HG03521 (cell line): ENCODE results near the gene RBM24.
"Not testable (repeated sequence)": the region's sequence is repeated elsewhere in the genome, so short reads cannot be mapped to it uniquely, and the experiment has no call there.

Experiments
- ATAC-seq: cut with Tn5 transposase; IDR thresholded peaks from one replicate; pipeline ENCODE4 v1.9.1; 2021; ENCODE audit warnings: mild to moderate bottlenecking, moderate library complexity; ENCODE audit not compliant: unreplicated experiment

RBM24 gene

DNA sequence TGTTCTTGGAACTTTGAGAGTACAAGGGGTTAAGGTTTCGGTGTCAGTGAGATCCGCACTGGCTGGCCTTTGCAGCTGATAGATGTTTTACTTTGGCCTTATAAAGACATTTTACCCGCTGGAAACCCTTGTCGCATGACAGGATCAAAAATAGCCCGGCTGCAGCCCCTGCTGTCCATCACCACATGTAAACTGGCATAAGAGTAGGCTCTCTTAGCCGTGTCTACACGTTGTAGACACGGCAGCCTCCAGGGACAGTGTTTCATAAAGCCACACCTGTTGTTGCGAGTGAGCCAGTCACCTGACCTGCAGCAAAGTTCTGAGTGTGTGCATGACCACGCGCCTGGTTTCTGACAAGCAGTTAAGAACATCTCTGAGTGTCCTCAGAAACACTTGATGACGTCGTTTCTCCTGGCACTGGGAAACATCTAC, 8.5 kb downstream of the RBM24 start:
- no peak for ATAC-seq

DNA sequence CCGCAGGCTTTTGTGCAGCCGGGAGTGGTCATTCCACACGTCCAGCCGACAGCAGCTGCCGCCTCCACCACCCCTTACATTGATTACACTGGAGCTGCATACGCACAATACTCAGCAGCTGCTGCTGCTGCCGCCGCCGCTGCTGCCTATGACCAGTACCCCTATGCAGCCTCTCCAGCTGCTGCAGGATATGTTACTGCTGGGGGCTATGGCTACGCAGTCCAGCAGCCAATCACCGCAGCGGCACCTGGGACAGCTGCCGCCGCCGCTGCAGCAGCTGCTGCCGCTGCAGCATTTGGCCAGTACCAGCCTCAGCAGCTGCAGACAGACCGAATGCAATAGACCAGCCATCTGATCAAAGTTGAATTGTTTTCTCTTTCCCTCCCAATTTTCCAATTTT, 10.6 kb downstream of the RBM24 start:
- ATAC-seq = no peak

DNA sequence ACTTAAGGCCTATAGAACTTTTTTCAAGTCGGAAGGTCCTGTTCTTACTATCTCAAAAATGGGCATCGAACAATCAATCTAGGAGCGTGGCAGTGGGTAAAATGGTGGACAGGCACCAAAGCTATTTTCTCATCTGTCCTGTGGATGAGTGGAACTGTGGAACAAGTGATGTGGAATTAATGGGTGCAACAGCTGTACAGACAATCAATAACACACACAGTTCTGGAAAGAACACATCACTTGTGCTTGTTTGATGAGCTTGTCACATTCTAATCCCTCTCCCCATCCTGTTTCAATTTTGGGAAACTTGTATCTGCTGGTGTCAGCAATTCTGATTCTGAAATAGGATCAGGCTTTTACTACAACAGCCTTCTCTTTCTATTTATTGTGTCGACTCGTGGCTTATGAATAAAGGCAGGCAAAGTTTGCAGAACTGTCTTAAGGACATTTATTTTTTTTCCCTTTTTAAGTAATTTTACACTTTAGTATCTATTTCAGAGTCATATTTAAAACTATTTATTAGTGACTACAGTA, 11.5 kb downstream of the RBM24 start:
- no peak for ATAC-seq

DNA sequence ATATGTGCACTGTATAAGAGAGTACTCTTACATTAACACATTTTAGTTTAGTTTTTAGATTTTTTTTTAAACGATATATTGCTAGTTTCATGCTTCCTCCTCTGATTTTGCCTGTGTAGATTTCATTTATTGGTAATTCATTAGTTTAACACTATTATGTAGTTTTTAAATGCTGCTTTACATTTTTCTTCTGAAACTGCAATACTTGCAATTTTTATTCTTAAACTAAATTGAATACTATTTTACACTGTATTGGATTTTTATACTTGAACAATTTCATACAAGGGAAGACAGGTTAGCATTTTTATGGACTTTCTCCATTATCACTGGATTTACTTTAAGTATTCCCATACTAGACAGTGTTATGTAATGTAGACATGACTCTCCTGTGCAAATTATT, 12.2 kb downstream of the RBM24 start:
- no peak for ATAC-seq

DNA sequence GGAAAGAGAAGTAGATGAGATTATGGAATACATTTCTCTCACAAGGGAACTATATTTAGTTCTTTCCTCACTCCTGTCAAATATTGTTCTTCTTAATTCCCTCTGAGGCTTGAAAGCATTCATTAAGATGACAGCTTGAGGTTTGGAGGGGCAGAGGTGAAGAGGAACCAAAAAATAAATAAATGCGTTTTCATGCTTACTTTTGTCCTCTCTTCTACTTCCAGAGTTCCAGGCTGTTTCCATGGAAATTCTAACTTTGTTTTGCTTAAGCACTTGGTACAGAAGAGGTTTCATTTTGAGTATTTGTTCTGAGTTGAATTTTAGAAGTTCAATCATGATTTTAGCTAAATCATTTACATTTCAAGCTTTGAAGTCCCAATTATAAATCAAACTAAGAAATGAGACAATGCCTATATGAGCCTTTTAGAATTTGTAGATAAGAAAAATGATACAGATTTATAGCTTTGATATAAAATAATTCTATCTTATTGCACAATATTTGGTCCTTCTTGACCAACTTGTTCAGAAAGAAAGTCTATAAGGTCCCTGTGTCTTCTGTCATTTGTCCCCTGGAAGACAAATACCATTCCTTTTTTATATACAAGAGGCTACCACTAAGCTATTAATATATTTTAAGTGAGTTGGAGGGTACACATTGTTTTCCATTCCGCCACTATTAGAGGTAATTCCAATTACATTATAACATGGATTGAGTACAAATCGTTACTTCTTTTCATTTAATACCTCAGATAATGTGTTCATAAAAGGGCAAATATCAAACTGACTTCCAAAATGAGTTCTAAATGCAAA, 16.3 kb downstream of the RBM24 start:
- no peak for ATAC-seq

DNA sequence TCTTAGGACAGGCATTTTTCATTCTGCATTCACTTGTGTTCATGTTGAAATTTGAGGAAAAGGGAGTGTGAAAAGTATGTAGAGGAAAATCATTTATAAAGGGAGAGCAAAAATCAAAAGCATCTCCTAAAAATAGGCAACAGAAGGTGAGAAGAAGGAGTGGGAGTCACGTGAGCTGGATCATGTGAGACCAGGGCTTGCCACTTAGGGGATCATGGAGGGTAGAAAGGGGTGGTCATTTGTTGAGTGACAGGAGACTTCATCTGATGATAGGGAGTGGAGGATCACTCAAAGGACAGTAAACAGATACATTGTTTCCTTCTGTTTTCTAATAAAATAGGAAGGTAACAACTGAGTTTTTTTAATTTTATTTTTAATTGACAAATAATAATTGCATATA, 17.1 kb downstream of the RBM24 start:
- ATAC-seq = no peak

DNA sequence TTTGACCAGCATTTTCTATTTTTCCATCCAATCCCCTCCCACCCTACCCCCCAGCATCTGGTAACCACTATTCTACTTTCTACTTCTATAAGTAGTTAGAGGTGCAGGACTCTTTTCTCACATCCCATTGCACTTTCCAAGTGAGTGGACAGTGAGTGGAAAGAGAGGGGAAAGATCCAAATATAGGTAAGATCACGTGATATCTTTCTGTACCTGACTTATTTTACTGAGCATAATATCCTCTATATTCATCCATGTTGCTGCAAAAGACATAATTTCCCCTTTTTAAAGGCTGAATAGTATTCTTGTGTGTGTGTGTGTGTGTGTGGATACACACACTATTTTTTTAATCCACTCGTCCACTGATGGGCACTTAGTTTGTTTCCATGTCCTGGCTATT, 18.1 kb downstream of the RBM24 start:
- ATAC-seq = no peak

DNA sequence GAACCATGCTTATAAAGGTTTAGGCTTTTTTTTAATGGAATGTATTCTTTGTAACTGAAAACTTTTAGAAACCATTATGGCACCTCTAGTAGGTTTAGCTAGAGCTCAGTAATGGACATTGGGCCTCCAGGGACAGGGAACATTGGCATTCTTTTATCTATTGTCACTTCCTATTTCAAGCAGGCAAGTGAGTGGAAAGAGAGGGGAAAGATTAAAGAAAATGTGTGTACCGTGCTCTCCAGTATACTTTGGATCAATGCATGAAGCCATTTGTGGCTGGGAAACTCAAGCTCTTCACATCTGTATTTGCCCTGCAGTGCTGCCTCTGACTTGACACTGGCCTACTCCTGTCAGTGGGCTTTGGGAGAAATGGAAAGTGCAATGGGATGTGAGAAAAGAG, 18.6 kb downstream of the RBM24 start:
- no peak for ATAC-seq

DNA sequence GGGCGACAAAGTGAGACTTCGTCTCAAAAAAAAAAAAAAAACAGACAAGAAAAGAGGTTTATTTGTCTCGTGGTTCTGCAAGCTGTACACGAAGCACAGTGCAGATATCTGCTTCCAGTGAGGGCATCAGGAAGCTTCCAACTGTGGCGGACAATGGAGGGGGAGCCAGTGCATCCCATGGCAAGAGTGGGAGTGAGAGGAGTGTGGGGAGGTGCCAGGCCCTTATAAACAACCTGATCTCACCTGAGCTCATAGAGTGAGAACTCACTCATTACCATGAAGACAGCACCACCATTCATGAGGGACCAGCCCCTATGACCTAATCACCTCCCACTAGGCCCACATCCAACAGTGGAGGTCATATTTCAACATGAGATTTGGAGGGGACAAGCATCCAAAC, 19.5 kb downstream of the RBM24 start:
- ATAC-seq = no peak

DNA sequence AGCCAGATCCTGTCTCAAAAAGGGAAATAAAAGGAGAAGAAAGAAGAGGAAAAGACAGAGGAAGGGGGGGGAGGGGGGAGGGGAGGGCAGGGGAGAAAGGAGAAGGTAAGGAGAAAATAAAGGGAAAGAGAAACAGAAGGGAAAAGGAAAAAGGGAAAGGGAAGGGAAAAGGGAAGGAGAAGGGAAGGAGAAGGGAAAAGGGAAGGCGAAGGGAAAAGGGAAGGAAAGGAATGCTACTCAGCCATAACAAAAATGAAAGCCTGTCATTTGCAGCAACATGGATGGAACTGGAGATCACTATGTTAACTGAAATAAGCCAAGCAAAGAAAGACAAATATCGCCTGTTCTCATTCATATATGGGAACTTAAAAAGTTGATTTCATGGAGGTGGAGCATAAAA, 22.3 kb downstream of the RBM24 start:
- ATAC-seq = no peak

DNA sequence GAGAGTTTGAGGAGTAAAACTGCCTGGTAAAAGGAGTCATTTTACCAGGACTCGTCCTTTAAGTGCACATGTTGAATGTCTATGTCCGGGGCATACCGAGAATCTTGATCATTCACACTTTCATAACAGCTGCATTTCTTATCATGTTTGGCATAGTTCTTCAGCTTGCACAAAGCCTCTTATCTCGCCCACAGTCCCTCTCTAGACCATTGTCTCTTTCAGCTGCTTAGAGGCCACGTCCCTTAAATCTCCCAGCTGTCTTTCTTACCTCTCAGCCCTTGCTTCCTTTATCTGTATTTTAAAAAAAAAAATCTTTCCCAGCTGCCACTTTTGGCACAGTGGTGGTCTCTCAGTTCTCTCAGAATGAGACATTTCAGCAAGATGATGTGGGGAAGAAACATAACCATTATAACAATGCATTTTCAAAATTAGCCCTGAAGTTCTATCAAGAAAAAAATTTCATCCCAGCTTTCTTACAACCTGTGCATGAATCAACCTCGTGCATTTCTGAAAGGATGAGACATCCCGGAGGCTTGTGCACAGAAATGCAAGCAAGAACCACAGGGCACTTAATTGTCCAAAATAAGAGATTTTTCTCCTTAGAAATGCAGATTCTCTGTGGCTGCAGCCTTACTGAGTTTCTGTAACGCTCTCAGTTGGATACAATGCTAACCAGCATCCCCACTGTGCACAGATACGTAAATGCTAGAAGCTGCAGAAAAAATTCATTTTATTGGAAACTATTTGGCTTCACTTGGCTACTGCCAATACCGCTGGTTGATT, 24.2 kb downstream of the RBM24 start:
- ATAC-seq = no peak

DNA sequence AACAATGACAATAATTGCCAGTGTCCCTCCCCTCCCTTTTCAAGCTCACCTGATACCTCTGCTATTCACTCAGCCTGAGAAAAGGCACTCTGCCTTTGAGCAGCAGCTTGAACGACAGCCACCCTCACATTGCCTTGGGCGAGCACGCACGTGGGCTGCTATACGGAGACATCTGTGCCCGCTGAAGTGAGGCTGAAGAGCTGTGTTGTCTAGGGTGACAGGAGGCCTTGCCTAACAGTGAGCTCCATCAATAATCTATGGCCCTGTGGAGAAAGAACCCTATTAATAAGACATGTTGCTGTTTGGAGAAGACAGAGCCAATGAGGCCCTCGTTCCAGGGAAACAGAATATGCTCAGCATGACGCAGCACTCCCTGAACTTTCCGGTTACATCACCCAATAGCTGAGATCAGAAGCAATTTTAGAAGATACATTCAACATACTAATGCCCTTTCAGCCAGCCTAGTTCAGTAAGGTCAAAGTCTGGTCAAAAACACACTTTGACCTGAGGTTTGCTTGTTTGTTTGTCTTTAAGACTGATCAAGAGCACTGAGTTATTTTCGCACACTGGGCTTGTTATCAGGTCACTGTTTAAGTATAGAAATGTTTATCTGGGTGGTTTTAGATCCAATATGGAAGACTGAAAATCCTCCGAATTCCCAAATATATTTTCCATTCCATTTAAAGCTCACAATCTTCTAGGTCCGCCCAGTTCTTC, 30.6 kb downstream of the RBM24 start:
- no peak for ATAC-seq

DNA sequence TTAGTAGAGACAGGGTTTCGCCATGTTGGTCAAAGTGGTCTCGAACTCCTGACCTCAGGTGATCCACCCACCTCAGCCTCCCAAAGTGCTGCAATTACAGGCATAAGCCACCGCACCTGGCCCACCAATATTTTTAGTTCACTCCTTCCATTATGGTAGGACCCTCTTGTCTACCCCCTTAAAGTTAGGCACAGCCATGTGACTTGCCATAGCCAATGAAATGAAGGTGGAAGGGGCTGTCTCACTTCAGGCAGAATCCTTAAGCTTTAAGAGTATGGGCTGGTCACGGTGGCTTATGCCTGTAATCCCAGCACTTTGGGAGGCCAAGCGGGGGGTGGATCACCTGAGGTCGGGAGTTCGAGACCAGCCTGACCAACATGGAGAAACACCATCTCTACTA, 32.1 kb downstream of the RBM24 start:
- not testable (repeated sequence) for ATAC-seq

DNA sequence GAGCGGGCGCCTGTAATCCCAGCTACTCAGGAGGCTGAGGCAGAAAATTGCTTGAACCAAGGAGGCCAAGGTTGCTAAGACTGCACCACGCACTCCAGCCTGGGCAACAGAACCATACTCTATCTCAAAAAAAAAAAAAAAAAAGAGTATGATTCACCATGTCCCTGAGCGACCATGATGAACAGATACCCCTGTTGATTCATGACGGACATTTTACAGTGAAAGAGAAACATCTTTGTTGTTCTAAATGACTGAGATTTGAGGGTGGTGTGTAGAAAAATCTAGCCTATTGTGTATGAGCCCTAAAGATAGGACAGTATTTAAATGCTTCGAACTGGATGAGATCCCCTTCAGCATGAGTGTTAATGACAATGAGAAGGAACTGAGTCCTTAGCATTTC, 32.8 kb downstream of the RBM24 start:
- no peak for ATAC-seq

DNA sequence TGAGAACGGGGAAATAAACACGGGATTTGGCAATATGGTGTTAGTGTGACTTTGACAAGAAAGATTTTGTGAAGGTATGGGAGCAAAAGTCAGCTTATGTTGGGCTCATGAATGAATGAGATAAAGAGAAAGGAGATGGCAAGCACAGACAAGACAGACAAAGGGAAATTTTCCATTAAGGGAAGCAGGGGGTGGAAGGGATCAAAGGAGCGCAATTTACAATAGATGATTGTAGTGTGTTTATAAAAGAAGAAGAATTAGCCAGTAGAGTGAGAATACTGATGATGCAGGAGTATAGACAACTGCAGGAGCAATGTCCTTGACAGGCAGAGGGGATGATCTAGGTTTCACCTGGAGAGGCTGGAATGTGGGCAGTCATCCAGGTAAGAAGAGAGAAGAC, 34.1 kb downstream of the RBM24 start:
- no peak for ATAC-seq

DNA sequence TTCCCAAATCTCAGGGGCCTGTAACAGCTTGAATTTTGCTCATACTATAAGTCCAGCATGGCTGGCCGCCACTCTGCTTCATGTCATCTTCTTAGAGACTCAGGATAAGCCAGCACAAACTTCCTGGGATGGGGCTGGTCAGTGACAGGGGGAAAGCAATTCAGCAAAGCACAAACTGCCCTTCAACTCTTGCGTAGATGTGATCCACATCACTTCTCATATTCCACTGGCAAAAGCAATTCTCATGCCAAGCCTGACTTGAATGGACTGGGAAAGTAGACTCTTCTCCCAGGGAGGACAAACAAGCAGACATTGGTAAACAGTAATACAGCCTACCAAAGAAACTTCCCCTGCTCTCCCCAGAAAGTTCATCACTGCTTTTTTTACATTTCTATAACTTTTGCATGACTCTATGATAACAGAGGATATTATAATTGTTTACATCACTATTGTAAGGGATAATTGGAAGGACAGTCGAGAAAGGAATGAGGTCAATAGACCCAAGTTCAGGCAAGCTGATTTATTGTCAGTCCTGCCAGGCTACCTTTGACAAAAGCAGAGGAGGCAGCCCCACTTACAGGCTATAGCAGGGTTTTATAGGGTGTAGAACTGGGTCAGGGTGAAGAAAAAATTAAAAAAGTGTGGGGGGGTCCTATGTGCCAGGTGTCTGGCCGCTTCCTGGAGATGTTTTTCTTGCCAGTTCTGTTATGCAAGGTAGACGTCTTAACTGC, 37.4 kb downstream of the RBM24 start:
- ATAC-seq = no peak

DNA sequence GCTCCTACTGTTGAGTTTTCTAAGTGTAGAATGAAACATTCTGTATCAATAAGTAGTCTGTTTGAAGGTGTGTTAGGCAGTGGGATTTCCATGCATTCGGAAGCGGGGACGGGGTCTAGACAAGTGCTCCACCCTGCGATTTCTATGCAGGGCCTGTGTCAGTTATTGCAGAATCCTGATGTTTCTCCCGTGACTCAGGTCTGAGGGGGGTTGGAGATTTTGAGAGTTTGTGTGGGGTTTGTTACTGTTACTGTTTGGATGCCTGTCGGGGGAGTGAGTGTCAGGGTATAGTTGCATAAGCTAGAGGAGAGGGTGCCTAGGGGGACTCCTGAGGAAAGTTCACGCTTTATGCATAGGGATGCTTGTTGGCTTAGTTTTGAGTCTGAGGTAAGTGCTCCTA, 39.1 kb downstream of the RBM24 start:
- not testable (repeated sequence) for ATAC-seq

DNA sequence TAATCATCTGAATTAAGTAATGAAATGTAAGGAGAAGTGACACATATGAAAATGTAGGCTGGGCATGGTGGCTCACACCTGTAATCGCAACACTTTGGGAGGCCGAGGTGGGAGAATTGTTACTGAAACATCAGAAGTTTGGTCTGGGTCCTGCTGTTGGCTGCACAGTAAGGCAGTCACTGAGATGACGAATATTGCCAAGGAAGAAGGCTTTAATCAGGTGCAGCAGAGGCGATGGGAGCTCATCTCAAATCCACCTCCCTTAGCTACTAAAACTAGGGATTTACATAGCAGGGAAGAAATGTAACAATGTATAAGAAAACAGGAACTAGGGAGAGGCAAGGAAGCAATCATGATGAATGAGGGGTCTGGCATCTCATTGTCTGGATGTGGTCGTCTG, 50.1 kb downstream of the RBM24 start:
- ATAC-seq = no peak

DNA sequence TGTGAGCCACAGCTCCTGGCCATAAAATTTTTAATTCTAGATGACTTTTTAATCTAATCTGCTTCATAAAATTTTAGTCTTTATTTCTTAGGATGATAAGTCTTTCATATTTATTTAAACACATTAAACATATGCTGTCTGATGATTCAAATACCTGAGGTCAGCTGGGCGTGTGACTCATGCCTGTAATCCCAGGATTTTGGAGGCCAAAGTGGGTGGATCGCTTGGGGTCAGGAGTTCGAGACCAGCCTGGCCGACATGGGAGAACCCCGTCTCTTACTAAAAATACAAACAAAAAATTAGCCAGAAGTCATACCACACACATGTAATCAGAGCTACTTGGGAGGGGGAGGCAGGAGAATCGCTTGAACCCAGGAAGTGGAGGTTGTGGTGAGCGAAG, 53.1 kb downstream of the RBM24 start:
- no peak for ATAC-seq

DNA sequence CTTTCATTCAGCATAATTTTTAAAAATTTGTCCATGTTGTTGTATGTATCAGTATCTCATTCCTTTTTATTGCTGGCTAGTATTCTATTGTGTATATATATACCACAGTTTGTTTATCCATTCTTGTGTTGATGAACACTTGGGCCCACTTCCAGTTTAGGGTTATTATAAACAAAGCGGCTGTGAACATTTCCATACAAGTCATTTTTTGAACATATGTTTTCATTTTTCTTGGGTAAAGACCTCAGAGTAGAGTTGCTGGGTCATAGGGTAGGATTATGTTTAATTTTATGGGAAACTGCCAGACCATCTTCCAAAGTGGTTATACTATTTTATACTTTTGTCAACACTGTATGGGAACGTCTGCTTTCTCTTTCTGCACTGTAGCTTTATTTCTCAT, 55.3 kb downstream of the RBM24 start:
- no peak for ATAC-seq

DNA sequence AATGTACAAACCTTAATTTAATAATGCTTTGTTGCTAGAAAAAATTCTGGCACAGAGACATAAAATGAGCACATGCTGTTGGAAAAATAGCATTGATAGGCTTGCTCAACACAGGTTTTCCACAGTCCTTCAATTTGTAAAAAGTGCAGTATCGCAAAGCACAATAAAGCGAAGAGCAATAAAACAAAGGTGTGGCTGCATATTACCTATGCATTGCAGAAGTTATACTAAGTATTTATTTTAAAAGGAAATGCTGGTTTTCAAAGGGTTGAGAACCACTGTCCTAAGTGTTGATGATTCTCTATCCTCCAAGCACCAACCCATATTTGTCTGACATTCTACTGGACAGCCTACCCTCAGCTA, 58.1 kb downstream of the RBM24 start:
- no peak for ATAC-seq
